Activated CD4-positive, alpha-beta T cell treated with anti-CD3 and anti-CD28 coated beads for 1 hour (primary cell): ENCODE results near the gene SACS.
A peak's percentile ranks its signal among the peaks of the same experiment; 100 is the strongest.
"Not testable (repeated sequence)": the region's sequence is repeated elsewhere in the genome, so short reads cannot be mapped to it uniquely, and the experiment has no call there.

ENCODE experiments used
- DNase-seq: peaks from one replicate; pipeline ENCODE4 v3.0.0-alpha.2; 2020

Gene SACS

GRCh38 chr13:23411220-23411619 lies 22.3 kb downstream of the SACS start:
- no peak for DNase-seq

GRCh38 chr13:23408026-23408425 lies 25.5 kb downstream of the SACS start:
- no peak for DNase-seq

GRCh38 chr13:23401156-23401555 lies 32.3 kb downstream of the SACS start:
- not testable (repeated sequence) for DNase-seq

GRCh38 chr13:23399347-23399746 lies 34.2 kb downstream of the SACS start:
- DNase-seq, result no peak

GRCh38 chr13:23394821-23395220 lies 38.7 kb downstream of the SACS start:
- no peak for DNase-seq

- no peak for DNase-seq
Measured at GRCh38 chr13:23392925-23393645, 40.4 kb downstream of the SACS start.

- DNase-seq, result no peak
Measured at GRCh38 chr13:23392313-23392712, 41.2 kb downstream of the SACS start.

- DNase-seq, result no peak
Measured at GRCh38 chr13:23391752-23392151, 41.8 kb downstream of the SACS start.

GRCh38 chr13:23386533-23386932 lies 47.0 kb downstream of the SACS start:
- no peak for DNase-seq

GRCh38 chr13:23385931-23386330 lies 47.6 kb downstream of the SACS start:
- no peak for DNase-seq

- no peak for DNase-seq
Measured at GRCh38 chr13:23384111-23384510, 49.4 kb downstream of the SACS start.

GRCh38 chr13:23383151-23383550 lies 50.4 kb downstream of the SACS start:
- no peak for DNase-seq

GRCh38 chr13:23381866-23382265 lies 51.6 kb downstream of the SACS start:
- no peak for DNase-seq

- no peak for DNase-seq
Measured at GRCh38 chr13:23380534-23380933, 53.0 kb downstream of the SACS start.

- peak; percentile 27 for DNase-seq
Measured at GRCh38 chr13:23377983-23378632, 55.4 kb downstream of the SACS start.

GRCh38 chr13:23377579-23377978 lies 55.9 kb downstream of the SACS start:
- DNase-seq, result no peak

GRCh38 chr13:23375001-23375971 lies 58.2 kb downstream of the SACS start:
- DNase-seq, result peak; percentile 96

- no peak for DNase-seq
Measured at GRCh38 chr13:23372264-23372906, 61.1 kb downstream of the SACS start.

- no peak for DNase-seq
Measured at GRCh38 chr13:23367907-23368306, 65.6 kb downstream of the SACS start.

GRCh38 chr13:23365652-23366051 lies 67.8 kb downstream of the SACS start:
- no peak for DNase-seq

- DNase-seq, result no peak
Measured at GRCh38 chr13:23359882-23360281, 73.6 kb downstream of the SACS start.

- no peak for DNase-seq
Measured at GRCh38 chr13:23357349-23357748, 76.2 kb downstream of the SACS start.

GRCh38 chr13:23356368-23356767 lies 77.1 kb downstream of the SACS start:
- no peak for DNase-seq
